ENCODE data around the gene AMBRA1.

The AMBRA1 gene

GRCh38 chr11:46457659-46458424, 136.0 kb downstream of the AMBRA1 start:
- TF ChIP-seq CREB5 (CRISPR knock-in tag; IDR thresholded peaks at IDR 0.05; ENCODE audit: low read depth) (no peak), OSR1 (CRISPR knock-in tag; IDR thresholded peaks at IDR 0.05) (no peak), ESRRG (CRISPR knock-in tag; IDR thresholded peaks at IDR 0.05) (no peak), PPARA (CRISPR knock-in tag; IDR thresholded peaks at IDR 0.05; ENCODE audit: borderline replicate concordance) (no peak), POU6F1 (CRISPR knock-in tag; IDR thresholded peaks at IDR 0.05; ENCODE audit: borderline replicate concordance, low read depth) (no peak), BACH2 (CRISPR knock-in tag; IDR thresholded peaks at IDR 0.05; ENCODE audit: borderline replicate concordance) (no peak), ZNF565 (CRISPR knock-in tag; conservative IDR thresholded peaks at IDR 0.05; ENCODE audit: low read depth) (no peak), ZC3H10 (CRISPR knock-in tag; IDR thresholded peaks at IDR 0.05) (no peak), ZNF70 (CRISPR knock-in tag; IDR thresholded peaks at IDR 0.05) (no peak), ZFP3 (CRISPR knock-in tag; IDR thresholded peaks at IDR 0.05) (no peak), GLIS3 (CRISPR knock-in tag; IDR thresholded peaks at IDR 0.05) (no peak), SNAI2 (CRISPR knock-in tag; IDR thresholded peaks at IDR 0.05) (no peak), ZNF8 (CRISPR knock-in tag; IDR thresholded peaks at IDR 0.05) (no peak), TCF4 (CRISPR knock-in tag; IDR thresholded peaks at IDR 0.05; ENCODE audit: borderline replicate concordance) (no peak), RARB (CRISPR knock-in tag; IDR thresholded peaks at IDR 0.05) (no peak), CSDC2 (CRISPR knock-in tag; IDR thresholded peaks at IDR 0.05) (no peak), PATZ1 (CRISPR knock-in tag; IDR thresholded peaks at IDR 0.05; ENCODE audit: borderline replicate concordance) (no peak), TOX (CRISPR knock-in tag; IDR thresholded peaks at IDR 0.05; ENCODE audit: borderline replicate concordance) (no peak), TSHZ2 (CRISPR knock-in tag; IDR thresholded peaks at IDR 0.05) (no peak)
- no peak for ATAC-seq

GRCh38 chr11:46457021-46457420, 136.8 kb downstream of the AMBRA1 start:
- no peak for TF ChIP-seq BACH2 (CRISPR knock-in tag; IDR thresholded peaks at IDR 0.05; ENCODE audit: borderline replicate concordance)
- TF ChIP-seq PPARA (CRISPR knock-in tag; IDR thresholded peaks at IDR 0.05; ENCODE audit: borderline replicate concordance), result no peak
- no peak for TF ChIP-seq TSHZ2 (CRISPR knock-in tag; IDR thresholded peaks at IDR 0.05)
- no peak for TF ChIP-seq ARNTL (CRISPR knock-in tag; IDR thresholded peaks at IDR 0.05; ENCODE audit: borderline replicate concordance, low read depth)
- ATAC-seq, result no peak

Data from SK-N-SH treated with all-trans-retinoic acid at 6 μM for 48 hours (cell line).